Measurements from ENCODE around the gene TARDBP.
"Not testable (repeated sequence)": the region's sequence is repeated elsewhere in the genome, so short reads cannot be mapped to it uniquely, and the experiment has no call there.

The TARDBP gene

DNA sequence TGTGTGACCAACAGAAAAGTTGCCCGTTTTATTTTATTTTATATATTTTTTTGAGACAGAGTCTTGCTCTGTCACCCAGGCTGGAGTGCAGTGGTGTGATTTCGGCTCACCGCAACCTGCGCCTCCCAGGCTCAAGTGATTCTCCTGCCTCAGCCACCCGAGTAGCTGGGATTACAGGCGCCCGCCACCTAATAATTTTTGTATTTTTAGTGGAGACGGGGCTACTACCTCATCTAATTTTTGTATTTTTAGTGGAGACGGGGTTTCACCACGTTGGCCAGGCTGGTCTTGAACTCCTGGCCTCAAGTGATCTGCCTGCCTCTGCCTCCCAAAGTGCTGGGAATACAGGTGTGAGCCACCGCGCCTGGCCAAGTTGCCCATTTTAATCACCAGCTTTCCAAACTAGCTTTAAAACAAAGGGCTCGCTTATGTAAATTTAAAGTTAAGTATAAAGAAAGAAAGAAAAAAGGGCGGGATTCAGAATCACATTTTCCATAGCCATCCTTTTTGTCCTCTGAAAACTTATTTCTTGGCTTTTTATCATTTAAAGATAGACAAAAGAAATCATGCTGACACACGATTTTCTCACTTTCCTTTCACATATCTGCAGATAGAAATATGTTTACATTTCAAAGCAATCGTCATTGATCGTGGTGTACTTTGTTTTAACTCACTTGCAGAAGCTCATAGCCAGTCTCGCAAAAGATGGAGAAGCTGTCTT lies 24.7 kb downstream of the TARDBP start:
- not testable (repeated sequence) for H3K27me3 ChIP-seq (ENCODE audit: control insufficient read depth, insufficient read depth, low read length); H3K36me3 ChIP-seq (ENCODE audit: control insufficient read depth, insufficient read depth, low read length); H3K9ac ChIP-seq (ENCODE audit: low read length); H3K4me3 ChIP-seq (ENCODE audit: low read length); H3K4me1 ChIP-seq (ENCODE audit: control insufficient read depth, insufficient read depth, low read length); H3K9me3 ChIP-seq (ENCODE audit: control insufficient read depth, low read length)

DNA sequence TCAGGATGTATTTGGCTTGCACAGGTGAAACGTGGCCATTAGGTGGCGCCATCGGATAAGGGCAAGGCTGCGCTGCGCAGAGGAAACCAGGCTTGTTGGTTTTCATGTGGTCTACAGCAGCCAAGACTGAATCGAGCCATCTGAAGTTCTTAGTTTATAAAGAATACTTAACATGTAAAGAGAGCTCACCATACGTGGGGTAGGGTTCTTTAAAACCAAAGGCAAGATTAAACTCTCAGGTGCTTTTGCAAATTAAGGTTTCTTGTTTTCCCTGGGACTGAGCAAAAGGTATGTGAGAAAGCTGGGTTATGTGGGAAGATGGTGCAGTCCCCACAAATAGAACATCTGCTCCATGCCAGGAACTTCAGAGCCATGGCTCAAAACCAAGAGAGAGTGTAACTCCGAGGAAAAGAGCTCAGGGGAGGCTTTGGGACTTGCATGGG lies 25.3 kb downstream of the TARDBP start:
- H3K9ac ChIP-seq (ENCODE audit: low read length), result no peak overlapping the region

DNA sequence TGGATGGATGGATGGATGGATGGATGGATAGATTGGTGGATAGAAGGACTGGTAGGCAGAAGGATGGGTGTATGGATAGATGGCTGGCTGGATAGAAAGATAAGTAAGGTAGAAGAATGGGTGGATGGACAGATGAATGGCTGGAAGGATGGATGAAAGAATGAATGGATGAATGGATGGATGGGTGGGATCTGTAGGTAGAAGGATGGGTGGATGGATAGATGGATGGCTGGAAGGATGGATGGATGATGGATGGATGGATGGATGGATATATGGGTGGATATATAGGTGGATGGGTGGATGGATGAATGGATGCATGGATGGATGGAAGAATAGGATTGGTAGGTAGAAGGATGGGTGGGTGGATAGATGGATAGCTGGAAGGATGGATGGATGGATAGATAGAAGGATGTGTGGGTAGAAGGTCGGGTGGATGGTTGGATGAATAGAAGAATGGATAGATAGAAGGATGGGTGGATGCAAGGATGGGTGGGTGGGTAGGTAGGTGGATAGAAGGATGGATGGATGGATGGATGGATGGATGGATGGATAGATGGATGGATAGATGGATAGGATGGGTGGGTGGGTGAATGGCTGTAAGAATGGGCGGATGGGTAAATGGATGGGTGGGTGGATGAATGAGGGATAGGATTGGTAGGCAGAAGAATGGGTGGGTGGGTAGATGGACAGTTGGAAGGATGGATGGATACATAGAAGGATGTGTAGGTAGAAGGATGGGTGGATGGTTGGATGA lies 27.1 kb downstream of the TARDBP start:
- H3K36me3 ChIP-seq (ENCODE audit: control insufficient read depth, insufficient read depth, low read length), result no peaks in the 10 kb centered on the region
- no peaks in the 10 kb centered on the region for H3K9me3 ChIP-seq (ENCODE audit: control insufficient read depth, low read length)
- H3K4me1 ChIP-seq (ENCODE audit: control insufficient read depth, insufficient read depth, low read length), result no peaks in the 10 kb centered on the region
- H3K4me3 ChIP-seq (ENCODE audit: low read length), result no peak overlapping the region
- peaks cover 10% of the 10 kb centered on the region for H3K27me3 ChIP-seq (ENCODE audit: control insufficient read depth, insufficient read depth, low read length)
- no peak overlapping the region for H3K9ac ChIP-seq (ENCODE audit: low read length)

More for the DNA sequence above, 25.3 kb downstream of the TARDBP start:
- H3K4me1 ChIP-seq (ENCODE audit: control insufficient read depth, insufficient read depth, low read length), result no peaks in the 10 kb centered on the region
- peaks cover 10% of the 10 kb centered on the region for H3K27me3 ChIP-seq (ENCODE audit: control insufficient read depth, insufficient read depth, low read length)
- no peaks in the 10 kb centered on the region for H3K36me3 ChIP-seq (ENCODE audit: control insufficient read depth, insufficient read depth, low read length)
- H3K9me3 ChIP-seq (ENCODE audit: control insufficient read depth, low read length), result no peaks in the 10 kb centered on the region
- H3K4me3 ChIP-seq (ENCODE audit: low read length), result no peak overlapping the region

DNA sequence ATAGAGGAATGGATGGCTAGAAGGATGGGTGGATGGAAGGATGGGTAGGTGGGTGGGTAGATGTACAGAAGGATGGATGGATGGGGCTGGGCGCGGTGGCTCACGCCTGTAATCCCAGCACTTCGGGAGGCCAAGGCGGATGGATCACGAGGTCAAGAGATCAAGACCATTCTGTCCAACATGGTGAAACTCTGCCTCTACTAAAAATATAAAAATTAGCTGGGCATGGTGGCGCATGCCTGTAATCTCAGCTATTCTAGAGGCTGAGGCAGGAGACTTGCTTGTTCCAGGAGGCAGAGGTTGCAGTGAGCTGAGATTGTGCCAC lies 27.6 kb downstream of the TARDBP start:
- H3K36me3 ChIP-seq (ENCODE audit: control insufficient read depth, insufficient read depth, low read length); H3K9me3 ChIP-seq (ENCODE audit: control insufficient read depth, low read length); H3K4me3 ChIP-seq (ENCODE audit: low read length); H3K27me3 ChIP-seq (ENCODE audit: control insufficient read depth, insufficient read depth, low read length); H3K4me1 ChIP-seq (ENCODE audit: control insufficient read depth, insufficient read depth, low read length); H3K9ac ChIP-seq (ENCODE audit: low read length): not testable (repeated sequence)

DNA sequence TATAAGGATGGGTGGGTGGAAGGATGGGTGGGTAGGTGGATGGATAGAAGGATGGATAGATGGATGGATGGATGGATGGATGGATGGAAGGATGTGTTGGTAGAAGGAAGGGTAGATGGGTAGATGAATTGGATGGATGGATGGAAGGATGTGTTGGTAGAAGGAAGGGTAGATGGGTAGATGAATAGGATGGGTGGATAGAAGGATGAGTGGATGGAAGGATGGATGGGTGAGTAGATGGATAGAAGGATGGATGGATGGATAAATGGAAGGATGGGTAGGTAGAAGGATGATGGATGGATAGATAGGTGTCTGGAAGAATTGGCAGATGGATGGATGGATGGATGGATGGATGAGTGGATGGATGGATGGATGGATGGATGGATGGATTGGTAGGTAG lies 28.6 kb downstream of the TARDBP start:
- peaks cover 10% of the 10 kb centered on the region for H3K27me3 ChIP-seq (ENCODE audit: control insufficient read depth, insufficient read depth, low read length)
- no peak overlapping the region for H3K9ac ChIP-seq (ENCODE audit: low read length)
- H3K9me3 ChIP-seq (ENCODE audit: control insufficient read depth, low read length), result no peaks in the 10 kb centered on the region
- H3K4me1 ChIP-seq (ENCODE audit: control insufficient read depth, insufficient read depth, low read length), result no peaks in the 10 kb centered on the region
- no peaks in the 10 kb centered on the region for H3K36me3 ChIP-seq (ENCODE audit: control insufficient read depth, insufficient read depth, low read length)
- no peak overlapping the region for H3K4me3 ChIP-seq (ENCODE audit: low read length)

DNA sequence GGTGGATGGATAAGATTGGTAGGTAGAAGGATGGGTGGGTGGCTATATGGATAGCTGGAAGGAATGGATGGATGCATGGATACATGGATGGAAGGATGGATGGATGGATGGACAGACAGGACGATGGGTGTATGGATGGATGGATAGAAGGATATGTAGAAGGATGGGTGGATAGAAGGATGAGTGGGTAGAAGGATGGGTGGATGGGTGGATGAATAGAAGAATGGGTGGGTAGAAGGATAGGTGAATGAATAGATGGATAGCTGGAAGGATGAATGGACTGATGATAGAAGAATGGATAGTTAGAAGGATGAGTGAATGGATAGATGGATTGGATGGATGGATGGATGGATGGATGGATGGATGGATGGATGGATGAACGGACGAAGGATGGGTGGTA lies 29.6 kb downstream of the TARDBP start:
- no peak overlapping the region for H3K9ac ChIP-seq (ENCODE audit: low read length)

DNA sequence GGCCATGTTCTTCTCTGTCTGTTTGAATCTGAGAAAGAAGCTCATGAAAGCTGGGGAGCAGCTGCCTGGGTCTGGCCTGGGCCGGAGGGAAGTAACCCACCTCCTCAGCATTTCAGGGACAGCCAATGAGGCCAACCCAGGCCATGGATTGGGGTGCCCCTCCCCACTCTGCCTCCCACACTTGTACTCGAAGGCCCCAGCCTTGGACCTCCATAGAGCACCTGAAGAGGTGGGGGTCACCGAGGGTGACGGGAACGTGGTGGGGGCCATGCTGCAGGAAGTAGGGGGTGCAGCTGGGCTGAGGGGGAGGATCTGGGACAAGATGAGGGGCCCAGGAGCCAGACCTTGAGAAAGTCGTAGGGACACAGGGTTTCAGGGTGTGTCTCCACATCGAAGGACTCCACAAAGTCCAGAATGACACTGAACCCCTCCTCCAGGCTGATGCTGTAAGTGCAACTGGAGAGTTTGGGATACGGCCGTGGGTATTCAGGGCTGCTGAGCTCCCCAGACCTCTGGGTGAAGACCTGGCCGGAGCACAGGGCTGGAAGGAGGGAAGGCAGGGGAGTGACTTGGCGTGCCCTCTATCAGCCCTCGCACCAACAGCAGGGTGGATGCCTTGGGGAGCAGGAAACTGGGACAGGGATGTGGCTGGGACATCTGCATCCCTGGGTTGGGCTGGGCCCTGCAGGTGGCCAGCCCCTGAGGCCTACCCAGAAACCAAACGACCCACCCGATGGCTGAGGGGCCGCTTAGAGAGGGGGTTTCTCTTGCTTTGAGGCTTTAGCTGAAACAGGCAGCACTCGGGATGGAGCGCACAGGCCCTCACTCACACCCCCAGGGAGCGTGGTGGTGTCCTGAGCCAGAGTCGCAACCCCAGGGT lies 30.8 kb downstream of the TARDBP start:
- Histone ChIP-seq H3K9me3 (ENCODE audit: control insufficient read depth, low read length) (no peaks in the 10 kb centered on the region), H3K4me3 (ENCODE audit: low read length) (no peak overlapping the region), H3K36me3 (ENCODE audit: control insufficient read depth, insufficient read depth, low read length) (no peaks in the 10 kb centered on the region), H3K4me1 (ENCODE audit: control insufficient read depth, insufficient read depth, low read length) (no peaks in the 10 kb centered on the region), H3K27me3 (ENCODE audit: control insufficient read depth, insufficient read depth, low read length) (peaks cover 6% of the 10 kb centered on the region), H3K9ac (ENCODE audit: low read length) (no peak overlapping the region)

More for the DNA sequence above, 29.6 kb downstream of the TARDBP start:
- Histone ChIP-seq H3K36me3 (ENCODE audit: control insufficient read depth, insufficient read depth, low read length) (no peaks in the 10 kb centered on the region), H3K4me3 (ENCODE audit: low read length) (no peak overlapping the region), H3K4me1 (ENCODE audit: control insufficient read depth, insufficient read depth, low read length) (no peaks in the 10 kb centered on the region), H3K27me3 (ENCODE audit: control insufficient read depth, insufficient read depth, low read length) (peaks cover 10% of the 10 kb centered on the region), H3K9me3 (ENCODE audit: control insufficient read depth, low read length) (no peaks in the 10 kb centered on the region)

DNA sequence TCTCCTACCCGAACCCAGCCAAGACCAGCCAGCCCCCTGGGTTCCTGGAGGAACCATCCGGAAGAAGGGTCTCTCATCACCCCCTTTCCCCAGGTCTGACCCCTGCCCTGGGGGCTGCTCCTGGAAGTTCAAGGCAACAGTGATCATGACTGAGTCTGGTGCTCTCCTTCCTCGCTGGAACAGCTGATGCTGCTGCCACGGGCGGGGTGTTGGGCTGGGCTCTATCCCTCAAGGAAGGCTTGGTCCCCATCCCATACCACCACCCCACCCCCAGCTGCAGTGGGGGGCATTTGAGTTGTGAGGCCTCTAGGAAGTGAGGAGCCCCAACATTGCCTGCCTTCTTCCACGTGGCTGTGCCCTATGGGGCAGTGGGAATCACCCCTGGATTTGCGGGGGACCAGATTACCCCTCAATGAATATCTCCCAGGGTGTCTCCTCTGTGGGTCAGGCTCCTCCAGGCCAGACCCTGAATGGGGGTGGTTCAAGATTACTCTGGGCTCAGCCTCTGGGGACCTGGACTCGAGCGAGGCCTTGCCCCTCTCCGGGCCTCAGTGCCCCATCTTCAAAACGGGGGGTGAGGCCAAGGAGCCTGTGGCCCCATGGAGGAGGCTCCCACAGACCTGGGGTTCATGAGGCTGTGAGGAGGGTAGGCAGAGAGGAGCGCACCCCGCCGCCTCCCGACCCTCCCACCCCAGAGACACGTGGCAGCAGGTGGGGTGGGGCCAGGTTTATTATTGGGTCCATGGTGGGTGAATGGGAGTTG lies 31.8 kb downstream of the TARDBP start:
- Histone ChIP-seq H3K4me1 (ENCODE audit: control insufficient read depth, insufficient read depth, low read length) (no peaks in the 10 kb centered on the region), H3K9ac (ENCODE audit: low read length) (no peak overlapping the region), H3K36me3 (ENCODE audit: control insufficient read depth, insufficient read depth, low read length) (no peaks in the 10 kb centered on the region), H3K27me3 (ENCODE audit: control insufficient read depth, insufficient read depth, low read length) (no peaks in the 10 kb centered on the region), H3K9me3 (ENCODE audit: control insufficient read depth, low read length) (no peaks in the 10 kb centered on the region), H3K4me3 (ENCODE audit: low read length) (no peak overlapping the region)

DNA sequence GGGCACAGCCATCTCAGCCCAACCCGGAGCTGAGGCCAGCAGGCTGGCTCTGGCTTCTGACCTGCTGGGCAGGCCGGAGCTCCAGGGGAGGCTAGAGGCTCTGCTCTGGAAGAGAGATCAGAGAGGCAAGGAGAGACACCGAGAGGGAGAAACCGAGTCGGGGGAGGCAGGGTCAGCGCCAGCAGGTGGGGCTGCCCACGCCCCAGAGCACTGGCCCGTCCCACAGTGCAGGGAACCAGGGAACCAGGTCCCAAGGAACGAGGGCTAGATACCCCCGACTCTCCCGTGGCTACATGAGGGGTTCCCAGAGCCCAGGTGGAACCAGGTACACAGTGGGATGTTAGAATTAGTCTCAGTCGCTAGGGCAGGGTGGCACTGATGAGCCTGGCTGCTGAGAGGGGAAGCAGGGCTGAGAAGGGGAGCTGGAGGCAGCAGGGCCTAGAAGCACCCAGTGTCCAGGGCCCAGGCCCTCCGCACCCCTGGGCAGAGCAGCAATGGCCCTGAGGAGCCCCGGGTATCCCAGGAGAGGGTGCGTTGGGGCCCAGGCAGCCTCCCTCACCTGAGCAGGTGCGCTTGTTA lies 32.5 kb downstream of the TARDBP start:
- Histone ChIP-seq H3K27me3 (ENCODE audit: control insufficient read depth, insufficient read depth, low read length) (no peaks in the 10 kb centered on the region), H3K9me3 (ENCODE audit: control insufficient read depth, low read length) (no peaks in the 10 kb centered on the region), H3K9ac (ENCODE audit: low read length) (no peak overlapping the region), H3K4me1 (ENCODE audit: control insufficient read depth, insufficient read depth, low read length) (no peaks in the 10 kb centered on the region), H3K36me3 (ENCODE audit: control insufficient read depth, insufficient read depth, low read length) (no peaks in the 10 kb centered on the region), H3K4me3 (ENCODE audit: low read length) (no peak overlapping the region)

DNA sequence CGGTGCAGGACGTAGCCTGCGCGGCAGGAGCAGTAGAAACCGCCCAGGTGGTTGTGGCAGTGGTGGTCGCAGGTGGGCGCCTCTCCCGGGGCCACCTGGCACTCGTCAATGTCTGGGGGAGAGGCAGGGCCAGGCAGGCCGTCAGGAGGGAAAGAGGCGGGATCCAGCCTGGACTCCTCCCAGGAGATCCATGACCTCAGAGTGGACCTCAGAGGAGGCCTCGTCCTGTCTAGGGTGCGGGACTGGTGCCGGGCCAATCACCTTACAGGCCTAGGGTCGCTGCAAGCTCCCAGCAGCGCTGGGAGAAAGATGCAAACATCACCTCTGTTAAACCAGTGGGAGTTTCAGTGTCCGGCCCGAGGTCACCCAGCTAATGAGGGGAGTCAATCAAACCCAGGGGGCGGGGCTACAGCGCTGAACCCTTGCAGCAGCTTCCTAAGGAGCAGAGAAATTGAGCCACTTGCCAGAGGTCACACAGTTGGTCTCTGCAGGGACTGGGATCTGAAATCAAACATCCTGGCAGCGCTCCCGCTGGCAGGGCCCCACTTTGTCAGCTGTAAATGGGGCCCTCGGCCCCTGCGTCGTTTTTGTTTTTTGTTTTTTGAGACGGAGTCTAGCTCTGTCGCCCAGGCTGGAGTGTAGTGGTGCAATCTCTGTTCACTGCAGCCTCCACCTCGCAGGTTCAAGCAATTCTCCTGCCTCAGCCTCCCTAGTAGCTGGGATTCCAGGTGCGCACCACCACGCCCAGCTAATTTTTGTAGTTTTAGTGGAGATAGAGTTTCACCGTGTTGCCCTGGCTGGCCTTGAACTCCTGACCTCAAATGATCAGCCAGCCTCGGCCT lies 33.2 kb downstream of the TARDBP start:
- Histone ChIP-seq H3K4me3 (ENCODE audit: low read length) (no peak overlapping the region), H3K36me3 (ENCODE audit: control insufficient read depth, insufficient read depth, low read length) (no peaks in the 10 kb centered on the region), H3K9me3 (ENCODE audit: control insufficient read depth, low read length) (no peaks in the 10 kb centered on the region), H3K4me1 (ENCODE audit: control insufficient read depth, insufficient read depth, low read length) (no peaks in the 10 kb centered on the region), H3K9ac (ENCODE audit: low read length) (no peak overlapping the region), H3K27me3 (ENCODE audit: control insufficient read depth, insufficient read depth, low read length) (no peaks in the 10 kb centered on the region)

DNA sequence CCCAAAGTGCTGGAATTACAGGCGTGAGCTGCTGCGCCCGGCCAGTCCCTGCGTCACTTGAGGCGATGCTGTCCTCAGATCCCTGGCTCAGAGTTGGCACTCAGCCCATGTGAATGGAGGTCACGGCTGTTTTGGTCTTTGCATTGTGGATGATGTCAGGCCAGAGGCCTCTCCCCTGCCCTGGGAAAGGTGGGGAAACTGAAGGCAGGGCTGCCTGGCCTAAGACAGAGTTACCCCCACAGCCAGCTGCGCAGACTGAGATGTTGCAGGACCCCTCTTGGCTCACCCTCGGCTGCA lies 33.8 kb downstream of the TARDBP start:
- Histone ChIP-seq H3K4me3 (ENCODE audit: low read length) (no peak overlapping the region), H3K9me3 (ENCODE audit: control insufficient read depth, low read length) (no peaks in the 10 kb centered on the region), H3K36me3 (ENCODE audit: control insufficient read depth, insufficient read depth, low read length) (no peaks in the 10 kb centered on the region), H3K4me1 (ENCODE audit: control insufficient read depth, insufficient read depth, low read length) (no peaks in the 10 kb centered on the region), H3K27me3 (ENCODE audit: control insufficient read depth, insufficient read depth, low read length) (no peaks in the 10 kb centered on the region), H3K9ac (ENCODE audit: low read length) (no peak overlapping the region)
